Measurements from ENCODE around the gene TTC34.

- no peak for TF ChIP-seq CTCF (IDR thresholded peaks at IDR 0.05)
- no peak for TF ChIP-seq EP300 (IDR thresholded peaks at IDR 0.05)
- TF ChIP-seq POLR2A (IDR thresholded peaks at IDR 0.05), result no peak
Observed at GRCh38 chr1:2840036-2840809, 38.7 kb upstream of the TTC34 start.
